Glomerular endothelial cell (primary cell): ENCODE data around the gene TMEM170A. TPM values are rescaled to one million over a fixed set of nuclear protein-coding genes. Genes with fewer than 3 reads are reported as not detected.

Experiments
- DNase-seq: peaks from one replicate; pipeline ENCODE4 v3.0.0-alpha.2; 2011; ENCODE audit warnings: low read depth, low spot score; ENCODE audit errors: extremely low read depth
- total RNA-seq: library from RNA; depleted of rRNA; stranded (reverse); fragments of >200 nt; gene quantifications from 2 replicates; pipeline ENCODE4 v1.2.3, GENCODE V29; 2015

Gene TMEM170A
- total RNA-seq, 1 donor from 2014 or later: 22.6 TPM

- DNase-seq: no peak
Measured at GRCh38 chr16:75413951-75414350, 50.5 kb downstream of the TMEM170A start.

- no peak for DNase-seq
Measured at GRCh38 chr16:75406943-75407342, 57.5 kb downstream of the TMEM170A start.

DNA sequence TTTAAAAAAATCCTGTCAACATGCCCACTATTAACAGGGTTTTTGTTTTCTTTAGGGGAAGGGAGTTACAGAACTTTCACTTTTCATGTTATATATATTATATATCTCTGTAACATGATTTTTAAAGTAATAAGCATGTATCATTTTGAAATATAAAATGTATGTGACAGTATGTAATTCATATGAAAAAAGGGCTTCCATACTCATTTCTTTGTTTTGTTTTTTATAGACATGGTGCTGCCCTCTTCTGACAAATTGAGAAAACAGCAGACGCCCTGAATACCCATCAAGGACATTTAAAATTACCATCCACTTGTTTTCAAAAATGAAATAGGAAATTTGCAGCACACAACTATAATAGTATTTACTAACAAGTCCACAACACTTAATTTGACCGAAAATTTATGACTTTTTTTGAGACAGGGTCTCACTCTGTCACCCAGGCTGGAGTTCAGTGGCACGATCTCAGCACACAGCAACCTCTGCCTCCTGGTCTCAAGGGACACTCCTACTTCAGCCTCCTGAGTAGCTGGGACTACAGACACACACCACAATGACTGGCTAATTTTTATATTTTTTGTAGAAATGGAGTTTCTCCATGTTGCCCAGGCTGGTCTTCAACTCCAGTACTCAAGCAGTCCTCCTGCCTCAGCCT is 61.5 kb downstream of the TMEM170A start:
- DNase-seq: no peak

GRCh38 chr16:75402159-75402820 is 62.2 kb downstream of the TMEM170A start:
- peak; percentile 82 for DNase-seq

DNA sequence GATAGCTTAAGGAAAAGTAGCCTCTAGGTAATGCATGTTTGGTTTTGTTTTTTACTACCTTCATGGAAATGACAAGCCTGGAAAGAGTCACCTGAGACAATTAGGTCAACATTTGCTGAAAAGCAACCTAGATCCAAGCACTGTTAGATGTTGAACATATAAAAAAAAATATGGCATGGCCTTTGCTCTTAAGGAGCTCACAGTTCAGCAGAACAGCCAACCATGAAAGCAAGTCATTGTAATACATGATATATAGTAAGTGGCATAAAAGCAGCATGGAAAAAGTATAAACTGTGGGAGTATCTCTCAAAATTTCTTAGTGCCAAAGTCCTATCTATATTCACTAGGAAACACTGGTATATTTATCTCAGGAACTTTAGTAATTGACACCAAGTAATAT is 62.8 kb downstream of the TMEM170A start:
- no peak for DNase-seq

GRCh38 chr16:75398333-75398732 is 66.2 kb downstream of the TMEM170A start:
- DNase-seq: no peak

DNA sequence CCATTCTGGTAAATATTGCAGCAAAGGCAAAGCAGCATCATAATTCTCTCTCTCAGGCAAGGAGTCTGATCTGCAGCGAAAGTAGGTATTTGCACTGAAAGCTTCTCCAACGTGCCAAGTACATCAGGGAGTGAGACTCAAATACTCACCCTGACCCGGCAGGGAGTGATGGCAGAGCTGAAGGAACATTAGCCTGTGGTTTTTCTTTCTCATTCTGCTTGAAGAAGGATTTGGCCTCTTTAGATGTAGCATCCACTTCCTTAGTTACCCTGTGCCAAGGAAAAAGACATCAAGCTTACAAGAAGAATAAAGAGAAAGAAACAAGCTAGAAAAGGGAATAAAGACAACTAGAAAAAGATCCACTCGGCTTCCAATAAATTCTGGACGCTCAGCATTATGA is 69.5 kb downstream of the TMEM170A start:
- no peak for DNase-seq

Other genes with a start within 250 kb of the TMEM170A start
- not detected in 2 replicates for gene CTRB1, start 245.7 kb downstream of the TMEM170A start, total RNA-seq
- 255 and 278 TPM in 2 replicates for gene BCAR1, start 213.1 kb downstream of the TMEM170A start, total RNA-seq
- 69.7 and 74.8 TPM in 2 replicates for gene CFDP1, start 31.2 kb downstream of the TMEM170A start, total RNA-seq
- 0.34 and 1.5 TPM in 2 replicates for gene CHST6, start 30.8 kb upstream of the TMEM170A start, total RNA-seq
- gene CHST5, start 71.4 kb upstream of the TMEM170A start, total RNA-seq: 0.12 TPM in 1 of 2 replicates, not detected in the other
- 5.6 and 14.3 TPM in 2 replicates for gene TMEM231, start 91.6 kb upstream of the TMEM170A start, total RNA-seq
- 57.9 and 118 TPM in 2 replicates for gene GABARAPL2, start 101.7 kb upstream of the TMEM170A start, total RNA-seq
- 42.5 and 120 TPM in 2 replicates for gene ADAT1, start 158.6 kb upstream of the TMEM170A start, total RNA-seq
- gene KARS1, start 183.0 kb upstream of the TMEM170A start, total RNA-seq: 157 and 159 TPM in 2 replicates
- gene TERF2IP, start 183.1 kb upstream of the TMEM170A start, total RNA-seq: 46.3 and 69.3 TPM in 2 replicates
- not detected in 2 replicates for gene CPHXL2, start 212.3 kb upstream of the TMEM170A start, total RNA-seq
- gene DUXB, start 236.8 kb upstream of the TMEM170A start, total RNA-seq: not detected in 2 replicates